ENCODE data around the gene PDS5B.
A peak's percentile ranks its signal among the peaks of the same experiment; 100 is the strongest.

PDS5B gene

GRCh38 chr13:32588736-32589135, 2.5 kb downstream of the PDS5B start:
- no peak for DNase-seq (ENCODE audit: low read depth in 2 of 2)

GRCh38 chr13:32589471-32589870, 3.2 kb downstream of the PDS5B start:
- no peak for DNase-seq (ENCODE audit: low read depth in 2 of 2)

GRCh38 chr13:32590266-32590665, 4.0 kb downstream of the PDS5B start:
- DNase-seq (ENCODE audit: low read depth in 2 of 2), result no peak

GRCh38 chr13:32592082-32592481, 5.8 kb downstream of the PDS5B start:
- DNase-seq (ENCODE audit: low read depth in 2 of 2), result no peak

- no peak for DNase-seq (ENCODE audit: low read depth in 2 of 2)
Observed at GRCh38 chr13:32594157-32594738, 8.0 kb downstream of the PDS5B start.

GRCh38 chr13:32595306-32595705, 9.1 kb downstream of the PDS5B start:
- no peak for DNase-seq (ENCODE audit: low read depth in 2 of 2)

GRCh38 chr13:32600890-32601289, 14.6 kb downstream of the PDS5B start:
- DNase-seq (ENCODE audit: low read depth in 2 of 2), result no peak

GRCh38 chr13:32609428-32609827, 23.2 kb downstream of the PDS5B start:
- no peak for DNase-seq (ENCODE audit: low read depth in 2 of 2)

GRCh38 chr13:32610538-32610937, 24.3 kb downstream of the PDS5B start:
- no peak for DNase-seq (ENCODE audit: low read depth in 2 of 2)

GRCh38 chr13:32610977-32611376, 24.7 kb downstream of the PDS5B start:
- DNase-seq (ENCODE audit: low read depth in 2 of 2), result no peak

- DNase-seq (ENCODE audit: low read depth in 2 of 2), result no peak
Observed at GRCh38 chr13:32616883-32617511, 30.7 kb downstream of the PDS5B start.

GRCh38 chr13:32622827-32623226, 36.6 kb downstream of the PDS5B start:
- DNase-seq (ENCODE audit: low read depth in 2 of 2), result no peak

- no peak for DNase-seq (ENCODE audit: low read depth in 2 of 2)
Observed at GRCh38 chr13:32624441-32624840, 38.2 kb downstream of the PDS5B start.

- DNase-seq (ENCODE audit: low read depth in 2 of 2), result no peak
Observed at GRCh38 chr13:32627793-32628192, 41.5 kb downstream of the PDS5B start.

- DNase-seq (ENCODE audit: low read depth in 2 of 2), result no peak
Observed at GRCh38 chr13:32629313-32629712, 43.1 kb downstream of the PDS5B start.

GRCh38 chr13:32629866-32630265, 43.6 kb downstream of the PDS5B start:
- no peak for DNase-seq (ENCODE audit: low read depth in 2 of 2)

GRCh38 chr13:32632343-32632909, 46.2 kb downstream of the PDS5B start:
- no peak for DNase-seq (ENCODE audit: low read depth in 2 of 2)

- DNase-seq (ENCODE audit: low read depth in 2 of 2), result no peak
Observed at GRCh38 chr13:32636711-32637110, 50.5 kb downstream of the PDS5B start.

GRCh38 chr13:32638739-32639138, 52.5 kb downstream of the PDS5B start:
- DNase-seq (ENCODE audit: low read depth in 2 of 2), result no peak

GRCh38 chr13:32639502-32640105, 53.4 kb downstream of the PDS5B start:
- DNase-seq (ENCODE audit: low read depth in 2 of 2), result peak; percentile 31 to 35

GRCh38 chr13:32642316-32642715, 56.1 kb downstream of the PDS5B start:
- no peak for DNase-seq (ENCODE audit: low read depth in 2 of 2)

GRCh38 chr13:32642858-32643257, 56.6 kb downstream of the PDS5B start:
- no peak for DNase-seq (ENCODE audit: low read depth in 2 of 2)

- no peak for DNase-seq (ENCODE audit: low read depth in 2 of 2)
Observed at GRCh38 chr13:32645854-32646253, 59.6 kb downstream of the PDS5B start.
